HepG2 (cell line): Measurements from ENCODE around the gene SFTA2. TPM values are rescaled to one million over a fixed set of nuclear protein-coding genes. Genes with fewer than 3 reads are reported as not detected.

ENCODE experiments used
- HDAC1 ChIP-seq: sonication (generic); formaldehyde crosslinking; IDR thresholded peaks from 2 replicates; pipeline ENCODE4 v1.5.1; 2020; ENCODE audit warnings: mild to moderate bottlenecking, missing genetic modification reagents
- JUND ChIP-seq: sonication (generic); formaldehyde crosslinking; IDR thresholded peaks from 2 replicates; pipeline ENCODE4 v1.8.0; 2022; ENCODE audit warnings: mild to moderate bottlenecking, missing genetic modification reagents
- MED1 ChIP-seq: sonication (generic); formaldehyde crosslinking; IDR thresholded peaks from 2 replicates; pipeline ENCODE4 v1.4.0; 2020; ENCODE audit warnings: missing genetic modification reagents
- MEIS2 ChIP-seq: sonication (generic); formaldehyde crosslinking; IDR thresholded peaks from 2 replicates; pipeline ENCODE4 v1.9.0; 2021; ENCODE audit warnings: mild to moderate bottlenecking, missing genetic modification reagents
- MYC ChIP-seq: sonication (generic); formaldehyde crosslinking; IDR thresholded peaks from 2 replicates; pipeline ENCODE4 v1.9.0; 2021; ENCODE audit warnings: missing genetic modification reagents, borderline replicate concordance
- NCOA1 ChIP-seq: sonication (generic); formaldehyde crosslinking; IDR thresholded peaks from 2 replicates; pipeline ENCODE4 v1.9.0; 2021; ENCODE audit warnings: missing genetic modification reagents
- NR1H2 ChIP-seq: sonication (generic); formaldehyde crosslinking; IDR thresholded peaks from 2 replicates; pipeline ENCODE4 v1.8.1; 2022; ENCODE audit warnings: low read depth, missing genetic modification reagents, borderline replicate concordance
- POLR2G ChIP-seq: fragments of 200-400 bp; formaldehyde crosslinking; IDR thresholded peaks from 2 replicates; pipeline ENCODE4 v1.6.1; 2018; ENCODE audit warnings: mild to moderate bottlenecking, low read depth, low read length, moderate library complexity
- SAFB2 ChIP-seq: sonication (generic); formaldehyde crosslinking; IDR thresholded peaks from 2 replicates; pipeline ENCODE4 v1.5.1; 2020; ENCODE audit warnings: missing genetic modification reagents, low read depth, mild to moderate bottlenecking, borderline replicate concordance
- ZNF446 ChIP-seq: sonication (generic); formaldehyde crosslinking; IDR thresholded peaks from 2 replicates; pipeline ENCODE4 v1.5.0; 2020; ENCODE audit warnings: mild to moderate bottlenecking, missing genetic modification reagents
- ZNF556 ChIP-seq: sonication (generic); formaldehyde crosslinking; IDR thresholded peaks from 2 replicates; pipeline ENCODE4 v1.4.0; 2020; ENCODE audit warnings: mild to moderate bottlenecking, missing genetic modification reagents, borderline replicate concordance
- ZNF569 ChIP-seq: sonication (generic); formaldehyde crosslinking; IDR thresholded peaks from 2 replicates; pipeline ENCODE4 v1.5.0; 2020; ENCODE audit warnings: mild to moderate bottlenecking, missing genetic modification reagents, moderate library complexity, borderline replicate concordance
- polyA plus RNA-seq, 8 experiments: library from polyadenylated mRNA; depleted of rRNA in 3 of 8; stranded (reverse) in 7 of 8; unstranded in 1 of 8; fragments of >200 nt; fragmentation: Illumina TruSeq in 4 of 8; extraction: Trizol in 4 of 8; gene quantifications; 2 replicates each; pipeline versions ENCODE4 v1.2.1 to v1.2.3, GENCODE V29; 2011 to 2016; ENCODE audit warnings: low read depth in 4 of 8, missing spikeins in 1 of 8, mixed read lengths in 1 of 8; ENCODE audit not compliant: insufficient read depth in 1 of 8
- total RNA-seq, 5 experiments: library from RNA; depleted of rRNA; stranded (reverse); fragments of >200 nt; fragmentation: Illumina TruSeq; extraction: Trizol; gene quantifications; 2 replicates each; pipeline ENCODE4 v1.2.3, GENCODE V29; 2016; ENCODE audit warnings: low read depth in 1 of 5
- TF ChIP-seq, protein P1 (sequence below): sonication (generic); formaldehyde crosslinking; IDR thresholded peaks from 2 replicates; pipeline ENCODE4 v1.4.0; 2020; ENCODE audit warnings: missing genetic modification reagents, mild to moderate bottlenecking, borderline replicate concordance
- TF ChIP-seq, protein P2 (sequence below): sonication (generic); formaldehyde crosslinking; IDR thresholded peaks from 2 replicates; pipeline ENCODE4 v1.9.0; 2022; ENCODE audit warnings: low read depth, missing genetic modification reagents
- TF ChIP-seq, protein P3 (sequence below): sonication (generic); formaldehyde crosslinking; IDR thresholded peaks from 2 replicates; pipeline ENCODE4 v1.5.1; 2020; ENCODE audit warnings: mild to moderate bottlenecking, missing genetic modification reagents, moderate library complexity
- TF ChIP-seq, protein P4 (sequence below): sonication (generic); formaldehyde crosslinking; IDR thresholded peaks from 2 replicates; pipeline ENCODE4 v1.8.0; 2022; ENCODE audit warnings: mild to moderate bottlenecking, missing genetic modification reagents; ENCODE audit not compliant: insufficient replicate concordance

Gene SFTA2
- total and polyA plus RNA-seq, 2 of the 13 experiments (the other 11 are each of a cell fraction or from before 2014, with no cell fraction given), result not detected

DNA sequence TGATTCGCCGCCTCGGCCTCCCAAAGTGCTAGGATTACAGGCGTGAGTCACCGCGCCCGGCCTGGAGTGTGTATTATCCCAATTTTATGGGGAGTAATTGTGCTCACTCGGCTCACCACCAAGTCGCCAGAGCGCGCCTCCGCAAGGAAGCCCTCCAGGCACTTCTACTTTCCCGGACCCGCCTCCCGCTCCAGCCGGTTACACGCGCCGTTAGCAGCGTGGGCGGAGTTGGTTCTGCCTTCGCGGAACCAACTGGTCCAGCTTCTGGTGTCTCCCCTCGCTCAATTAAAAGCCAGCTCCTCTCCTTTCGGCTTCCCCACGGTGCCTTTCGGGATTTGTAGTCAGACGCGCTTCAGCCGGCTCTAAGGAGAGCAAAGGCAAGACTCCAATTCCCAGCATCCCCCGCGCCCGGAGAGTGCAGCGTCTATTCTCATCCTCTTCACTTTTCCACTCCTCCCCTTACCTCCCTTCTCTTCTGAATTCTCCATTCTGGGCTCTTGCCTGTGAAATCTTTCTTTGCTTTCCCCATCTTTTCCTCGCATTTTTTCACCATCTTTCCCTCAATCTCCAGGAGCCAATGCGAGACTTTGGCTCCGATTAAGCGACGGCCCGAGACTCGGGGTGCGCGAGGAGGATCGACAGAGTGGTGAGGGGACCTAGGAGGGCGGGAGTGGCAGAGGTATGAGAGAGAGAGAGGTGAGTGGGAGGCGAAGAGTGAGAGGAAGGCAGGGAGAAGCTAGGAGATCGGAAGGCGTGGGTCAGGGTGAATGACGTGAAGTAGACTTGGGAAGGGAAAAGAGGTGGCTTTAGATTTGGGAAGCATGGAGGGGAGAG lies 24.0 kb downstream of the SFTA2 start, which contains the start of gene GTF2H4 (continued):
- TF ChIP-seq, protein P1, sequence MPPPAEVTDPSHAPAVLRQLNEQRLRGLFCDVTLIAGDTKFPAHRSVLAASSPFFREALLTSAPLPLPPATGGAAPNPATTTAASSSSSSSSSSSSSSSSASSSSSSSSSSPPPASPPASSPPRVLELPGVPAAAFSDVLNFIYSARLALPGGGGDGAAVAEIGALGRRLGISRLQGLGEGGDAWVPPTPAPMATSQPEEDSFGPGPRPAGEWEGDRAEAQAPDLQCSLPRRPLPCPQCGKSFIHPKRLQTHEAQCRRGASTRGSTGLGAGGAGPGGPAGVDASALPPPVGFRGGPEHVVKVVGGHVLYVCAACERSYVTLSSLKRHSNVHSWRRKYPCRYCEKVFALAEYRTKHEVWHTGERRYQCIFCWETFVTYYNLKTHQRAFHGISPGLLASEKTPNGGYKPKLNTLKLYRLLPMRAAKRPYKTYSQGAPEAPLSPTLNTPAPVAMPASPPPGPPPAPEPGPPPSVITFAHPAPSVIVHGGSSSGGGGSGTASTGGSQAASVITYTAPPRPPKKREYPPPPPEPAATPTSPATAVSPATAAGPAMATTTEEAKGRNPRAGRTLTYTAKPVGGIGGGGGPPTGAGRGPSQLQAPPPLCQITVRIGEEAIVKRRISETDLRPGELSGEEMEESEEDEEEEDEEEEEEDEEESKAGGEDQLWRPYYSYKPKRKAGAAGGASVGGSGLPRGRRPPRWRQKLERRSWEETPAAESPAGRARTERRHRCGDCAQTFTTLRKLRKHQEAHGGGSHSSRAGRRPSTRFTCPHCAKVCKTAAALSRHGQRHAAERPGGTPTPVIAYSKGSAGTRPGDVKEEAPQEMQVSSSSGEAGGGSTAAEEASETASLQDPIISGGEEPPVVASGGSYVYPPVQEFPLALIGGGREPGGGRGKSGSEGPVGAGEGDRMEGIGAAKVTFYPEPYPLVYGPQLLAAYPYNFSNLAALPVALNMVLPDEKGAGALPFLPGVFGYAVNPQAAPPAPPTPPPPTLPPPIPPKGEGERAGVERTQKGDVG (CRISPR knock-in tag), result peak; percentile 63; the same call in 1 of the 2 replicates
- TF ChIP-seq MEIS2 (CRISPR knock-in tag) (peak; percentile 78; the same call in 1 of the 2 replicates), MYC (peak; percentile 94; the same call in 1 of the 2 replicates), ZNF446 (CRISPR knock-in tag) (no peak; the same call in 1 of the 2 replicates), ZNF556 (CRISPR knock-in tag) (peak; percentile 97), ZNF569 (no peak), SAFB2 (CRISPR knock-in tag) (no peak), JUND (CRISPR knock-in tag) (no peak; the same call in 1 of the 2 replicates), MED1 (CRISPR knock-in tag) (no peak; the same call in 1 of the 2 replicates), NR1H2 (CRISPR knock-in tag) (no peak), POLR2G (peak; percentile 78), NCOA1 (CRISPR knock-in tag) (peak; percentile 28; the same call in 1 of the 2 replicates), HDAC1 (CRISPR knock-in tag) (peak; percentile 93)
- TF ChIP-seq, protein P2, sequence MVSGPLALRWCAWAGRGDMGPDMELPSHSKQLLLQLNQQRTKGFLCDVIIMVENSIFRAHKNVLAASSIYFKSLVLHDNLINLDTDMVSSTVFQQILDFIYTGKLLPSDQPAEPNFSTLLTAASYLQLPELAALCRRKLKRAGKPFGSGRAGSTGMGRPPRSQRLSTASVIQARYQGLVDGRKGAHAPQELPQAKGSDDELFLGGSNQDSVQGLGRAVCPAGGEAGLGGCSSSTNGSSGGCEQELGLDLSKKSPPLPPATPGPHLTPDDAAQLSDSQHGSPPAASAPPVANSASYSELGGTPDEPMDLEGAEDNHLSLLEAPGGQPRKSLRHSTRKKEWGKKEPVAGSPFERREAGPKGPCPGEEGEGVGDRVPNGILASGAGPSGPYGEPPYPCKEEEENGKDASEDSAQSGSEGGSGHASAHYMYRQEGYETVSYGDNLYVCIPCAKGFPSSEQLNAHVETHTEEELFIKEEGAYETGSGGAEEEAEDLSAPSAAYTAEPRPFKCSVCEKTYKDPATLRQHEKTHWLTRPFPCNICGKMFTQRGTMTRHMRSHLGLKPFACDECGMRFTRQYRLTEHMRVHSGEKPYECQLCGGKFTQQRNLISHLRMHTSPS (CRISPR knock-in tag), result 0 out of 2 replicates have a peak, but pooled peaks have one; percentile 12
- TF ChIP-seq, protein P3, sequence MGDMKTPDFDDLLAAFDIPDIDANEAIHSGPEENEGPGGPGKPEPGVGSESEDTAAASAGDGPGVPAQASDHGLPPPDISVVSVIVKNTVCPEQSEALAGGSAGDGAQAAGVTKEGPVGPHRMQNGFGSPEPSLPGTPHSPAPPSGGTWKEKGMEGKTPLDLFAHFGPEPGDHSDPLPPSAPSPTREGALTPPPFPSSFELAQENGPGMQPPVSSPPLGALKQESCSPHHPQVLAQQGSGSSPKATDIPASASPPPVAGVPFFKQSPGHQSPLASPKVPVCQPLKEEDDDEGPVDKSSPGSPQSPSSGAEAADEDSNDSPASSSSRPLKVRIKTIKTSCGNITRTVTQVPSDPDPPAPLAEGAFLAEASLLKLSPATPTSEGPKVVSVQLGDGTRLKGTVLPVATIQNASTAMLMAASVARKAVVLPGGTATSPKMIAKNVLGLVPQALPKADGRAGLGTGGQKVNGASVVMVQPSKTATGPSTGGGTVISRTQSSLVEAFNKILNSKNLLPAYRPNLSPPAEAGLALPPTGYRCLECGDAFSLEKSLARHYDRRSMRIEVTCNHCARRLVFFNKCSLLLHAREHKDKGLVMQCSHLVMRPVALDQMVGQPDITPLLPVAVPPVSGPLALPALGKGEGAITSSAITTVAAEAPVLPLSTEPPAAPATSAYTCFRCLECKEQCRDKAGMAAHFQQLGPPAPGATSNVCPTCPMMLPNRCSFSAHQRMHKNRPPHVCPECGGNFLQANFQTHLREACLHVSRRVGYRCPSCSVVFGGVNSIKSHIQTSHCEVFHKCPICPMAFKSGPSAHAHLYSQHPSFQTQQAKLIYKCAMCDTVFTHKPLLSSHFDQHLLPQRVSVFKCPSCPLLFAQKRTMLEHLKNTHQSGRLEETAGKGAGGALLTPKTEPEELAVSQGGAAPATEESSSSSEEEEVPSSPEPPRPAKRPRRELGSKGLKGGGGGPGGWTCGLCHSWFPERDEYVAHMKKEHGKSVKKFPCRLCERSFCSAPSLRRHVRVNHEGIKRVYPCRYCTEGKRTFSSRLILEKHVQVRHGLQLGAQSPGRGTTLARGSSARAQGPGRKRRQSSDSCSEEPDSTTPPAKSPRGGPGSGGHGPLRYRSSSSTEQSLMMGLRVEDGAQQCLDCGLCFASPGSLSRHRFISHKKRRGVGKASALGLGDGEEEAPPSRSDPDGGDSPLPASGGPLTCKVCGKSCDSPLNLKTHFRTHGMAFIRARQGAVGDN, result peak; percentile 89
- TF ChIP-seq, protein P4, sequence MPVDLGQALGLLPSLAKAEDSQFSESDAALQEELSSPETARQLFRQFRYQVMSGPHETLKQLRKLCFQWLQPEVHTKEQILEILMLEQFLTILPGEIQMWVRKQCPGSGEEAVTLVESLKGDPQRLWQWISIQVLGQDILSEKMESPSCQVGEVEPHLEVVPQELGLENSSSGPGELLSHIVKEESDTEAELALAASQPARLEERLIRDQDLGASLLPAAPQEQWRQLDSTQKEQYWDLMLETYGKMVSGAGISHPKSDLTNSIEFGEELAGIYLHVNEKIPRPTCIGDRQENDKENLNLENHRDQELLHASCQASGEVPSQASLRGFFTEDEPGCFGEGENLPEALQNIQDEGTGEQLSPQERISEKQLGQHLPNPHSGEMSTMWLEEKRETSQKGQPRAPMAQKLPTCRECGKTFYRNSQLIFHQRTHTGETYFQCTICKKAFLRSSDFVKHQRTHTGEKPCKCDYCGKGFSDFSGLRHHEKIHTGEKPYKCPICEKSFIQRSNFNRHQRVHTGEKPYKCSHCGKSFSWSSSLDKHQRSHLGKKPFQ (CRISPR knock-in tag), result no peak
